Cortex of kidney (tissue), 1 donor: ENCODE data around the gene GPR146.
"Not testable (repeated sequence)": the region's sequence is repeated elsewhere in the genome, so short reads cannot be mapped to it uniquely, and the experiment has no call there.

Experiments
- DNase-seq: peaks from one replicate; lab custom pipeline; 2025; lab: John Stamatoyannopoulos, UW

Gene GPR146

GRCh38 chr7:1058311-1058710, 14.0 kb downstream of the GPR146 start:
- DNase-seq = no peak

GRCh38 chr7:1058821-1059199, 14.5 kb downstream of the GPR146 start:
- no peak for DNase-seq

GRCh38 chr7:1059200-1060091, 15.1 kb downstream of the GPR146 start:
- no peak for DNase-seq

GRCh38 chr7:1060315-1061072, 16.1 kb downstream of the GPR146 start:
- DNase-seq = no peak

GRCh38 chr7:1061180-1061579, 16.8 kb downstream of the GPR146 start:
- no peak for DNase-seq

GRCh38 chr7:1062296-1063294, 18.2 kb downstream of the GPR146 start:
- no peak for DNase-seq

- DNase-seq = no peak
Measured at GRCh38 chr7:1063361-1063760, 19.0 kb downstream of the GPR146 start.

- DNase-seq = no peak
Measured at GRCh38 chr7:1064581-1064980, 20.2 kb downstream of the GPR146 start.

- DNase-seq = no peak
Measured at GRCh38 chr7:1065263-1065584, 20.9 kb downstream of the GPR146 start.

- DNase-seq = no peak
Measured at GRCh38 chr7:1065585-1066241, 21.4 kb downstream of the GPR146 start.

GRCh38 chr7:1066242-1066588, 21.9 kb downstream of the GPR146 start:
- no peak for DNase-seq

- DNase-seq = no peak
Measured at GRCh38 chr7:1068013-1068412, 23.7 kb downstream of the GPR146 start.

- DNase-seq = no peak
Measured at GRCh38 chr7:1068619-1069018, 24.3 kb downstream of the GPR146 start.

GRCh38 chr7:1070544-1071011, 26.2 kb downstream of the GPR146 start:
- DNase-seq = no peak

GRCh38 chr7:1071731-1072254, 27.4 kb downstream of the GPR146 start:
- DNase-seq = no peak

- DNase-seq = no peak
Measured at GRCh38 chr7:1073142-1073977, 29.0 kb downstream of the GPR146 start.

- not testable (repeated sequence) for DNase-seq
Measured at GRCh38 chr7:1074018-1074417, 29.7 kb downstream of the GPR146 start.

GRCh38 chr7:1074593-1075431, 30.5 kb downstream of the GPR146 start:
- DNase-seq = no peak
